C1 segment of cervical spinal cord (tissue), 14 donors: ENCODE results near the gene ACAA2.
A peak's percentile ranks its signal among the peaks of the same experiment; 100 is the strongest.

Experiments
- DNase-seq, 14 donors: peaks; one replicate each; lab custom pipeline; 2025; lab: John Stamatoyannopoulos, UW

Gene ACAA2, protein sequence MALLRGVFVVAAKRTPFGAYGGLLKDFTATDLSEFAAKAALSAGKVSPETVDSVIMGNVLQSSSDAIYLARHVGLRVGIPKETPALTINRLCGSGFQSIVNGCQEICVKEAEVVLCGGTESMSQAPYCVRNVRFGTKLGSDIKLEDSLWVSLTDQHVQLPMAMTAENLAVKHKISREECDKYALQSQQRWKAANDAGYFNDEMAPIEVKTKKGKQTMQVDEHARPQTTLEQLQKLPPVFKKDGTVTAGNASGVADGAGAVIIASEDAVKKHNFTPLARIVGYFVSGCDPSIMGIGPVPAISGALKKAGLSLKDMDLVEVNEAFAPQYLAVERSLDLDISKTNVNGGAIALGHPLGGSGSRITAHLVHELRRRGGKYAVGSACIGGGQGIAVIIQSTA

DNA sequence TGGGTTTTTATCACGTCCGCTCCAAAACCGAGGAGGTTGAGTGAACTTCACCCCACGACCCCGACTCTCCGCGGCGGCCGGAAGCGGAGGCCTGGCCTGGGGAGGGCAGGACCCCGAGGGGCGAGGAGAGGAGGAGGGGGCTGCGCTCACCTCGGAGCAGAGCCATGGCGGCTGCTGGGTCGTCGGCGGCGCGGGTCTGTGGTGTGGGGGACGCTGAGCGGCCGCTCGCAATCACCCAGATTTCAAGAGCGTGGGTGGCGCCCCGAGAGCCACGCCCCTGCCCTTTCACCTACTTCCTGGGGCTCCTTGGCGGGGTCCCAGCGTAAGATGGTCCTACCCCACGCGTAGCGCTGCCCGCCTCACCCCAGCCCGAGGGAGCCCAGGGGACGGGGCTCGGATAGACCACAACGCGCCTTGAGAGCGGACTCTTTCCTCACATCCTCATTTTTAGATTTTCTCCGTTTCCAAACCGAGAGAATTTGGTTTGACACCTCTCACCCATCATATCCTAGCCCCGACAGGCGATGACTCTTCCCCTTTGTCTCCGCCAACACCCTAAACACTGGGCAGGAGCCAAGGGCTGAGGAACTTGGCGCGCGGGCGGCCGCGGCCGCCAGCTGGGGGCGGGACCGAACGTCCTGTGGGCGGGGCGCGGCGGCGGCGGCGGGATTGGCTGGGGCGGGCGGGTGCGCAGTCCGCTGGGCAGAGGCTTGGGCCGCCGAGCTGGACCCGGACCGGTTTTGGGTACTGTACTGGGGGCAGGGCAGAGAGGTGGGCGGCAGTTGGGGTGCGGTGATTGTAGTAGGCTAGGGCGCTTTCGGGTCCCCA, at the start of gene ACAA2:
Gene ACAA2, minus strand, starts transcription at position 215 of the 828 bp plus-strand sequence. Its CDS starts 49 bp downstream, at position 166.
- DNase-seq: peak; percentile 41 to 90 (median 84)

DNA sequence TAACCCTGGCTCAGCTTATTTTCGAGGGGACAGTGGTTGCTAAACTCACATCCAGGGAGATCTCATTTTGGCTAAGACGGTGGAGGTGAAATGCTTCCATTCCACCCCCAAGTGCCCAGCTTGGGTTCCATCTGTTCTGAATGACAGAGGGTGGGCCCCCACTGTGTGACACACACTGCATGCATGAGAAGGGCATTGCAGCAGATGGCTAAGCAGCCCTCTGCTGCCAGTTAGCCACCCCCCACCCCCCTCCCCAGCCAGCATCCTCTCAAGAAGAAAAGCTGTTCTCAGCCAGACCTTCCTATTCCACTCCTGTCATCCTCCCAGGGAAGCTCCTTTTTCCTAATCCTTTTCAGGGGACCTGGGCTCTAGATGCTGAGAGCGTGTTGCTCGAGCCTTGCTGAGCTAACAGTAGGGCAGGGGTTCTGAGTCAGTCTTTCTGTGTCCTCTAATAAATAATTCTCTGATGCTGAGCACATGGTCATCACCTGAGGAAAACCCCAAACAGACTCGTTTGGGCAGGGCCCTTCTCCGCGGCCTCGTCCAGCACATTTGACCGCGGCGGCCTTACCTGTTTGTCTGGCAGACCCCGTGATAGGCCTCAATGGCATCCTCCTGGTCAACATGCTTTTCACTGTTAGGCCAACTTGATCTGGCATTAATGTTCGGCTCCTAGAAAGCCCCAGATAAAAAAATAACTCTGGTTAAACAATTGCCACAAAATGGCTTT, 49.5 kb upstream of the ACAA2 start:
- DNase-seq: peak in 2 of 14 donors; percentile 30 to 93

DNA sequence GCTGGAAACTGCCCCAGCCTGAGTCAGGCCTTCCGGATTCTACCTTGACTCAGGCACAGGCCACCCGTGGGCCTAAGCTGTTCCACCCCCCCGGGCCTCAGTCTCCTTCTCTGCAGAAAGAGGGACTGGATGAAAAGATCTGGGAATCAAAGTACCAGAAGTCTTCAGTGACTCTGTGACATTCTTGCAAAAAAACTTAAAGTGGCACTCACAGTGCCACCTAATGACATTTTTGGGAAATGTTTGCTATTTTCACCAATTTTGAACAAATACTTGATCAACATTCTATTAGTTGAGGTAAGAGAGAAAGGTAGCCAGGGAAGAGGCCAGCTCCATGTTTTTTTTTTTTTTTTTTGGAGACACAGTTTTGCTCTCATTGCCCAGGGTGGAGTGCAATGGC, 48.3 kb upstream of the ACAA2 start:
- no peak for DNase-seq

DNA sequence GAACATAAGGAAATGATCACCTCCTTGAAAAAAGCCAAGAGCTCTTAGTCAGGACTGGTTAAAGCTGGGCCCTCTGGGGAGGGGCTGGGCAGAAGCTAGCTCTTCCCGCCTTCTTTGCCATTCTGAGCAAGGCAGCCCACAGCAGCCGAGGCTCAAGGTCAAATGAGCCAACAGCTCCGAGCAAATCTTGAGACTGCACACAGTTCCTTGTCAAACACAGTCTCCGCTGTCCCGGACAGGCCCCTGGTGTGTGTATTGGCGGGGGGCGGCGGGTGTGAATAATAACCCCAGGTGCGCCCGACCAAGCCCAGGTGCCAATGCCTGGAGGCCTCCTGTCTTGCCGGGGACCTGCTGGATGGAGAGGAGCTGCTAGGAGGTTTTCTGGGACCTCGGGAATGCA, 46.4 kb upstream of the ACAA2 start:
- DNase-seq: no peak

DNA sequence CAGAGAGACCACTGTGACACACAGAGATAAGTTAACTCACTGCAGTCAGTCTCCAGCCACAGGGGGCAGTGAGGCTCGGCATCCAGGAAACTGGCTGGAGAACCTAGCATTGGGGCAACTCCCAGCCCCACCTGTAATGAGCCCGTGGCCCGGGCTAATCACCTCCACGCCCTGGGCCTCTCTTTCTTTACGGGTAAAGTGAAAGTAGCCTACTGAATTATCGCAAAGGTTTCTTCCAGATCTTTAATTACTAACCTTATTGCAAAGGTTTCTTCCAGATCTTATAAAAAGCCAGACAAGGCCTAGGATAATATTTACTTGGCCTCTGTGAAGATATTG, 45.7 kb upstream of the ACAA2 start:
- DNase-seq: no peak

DNA sequence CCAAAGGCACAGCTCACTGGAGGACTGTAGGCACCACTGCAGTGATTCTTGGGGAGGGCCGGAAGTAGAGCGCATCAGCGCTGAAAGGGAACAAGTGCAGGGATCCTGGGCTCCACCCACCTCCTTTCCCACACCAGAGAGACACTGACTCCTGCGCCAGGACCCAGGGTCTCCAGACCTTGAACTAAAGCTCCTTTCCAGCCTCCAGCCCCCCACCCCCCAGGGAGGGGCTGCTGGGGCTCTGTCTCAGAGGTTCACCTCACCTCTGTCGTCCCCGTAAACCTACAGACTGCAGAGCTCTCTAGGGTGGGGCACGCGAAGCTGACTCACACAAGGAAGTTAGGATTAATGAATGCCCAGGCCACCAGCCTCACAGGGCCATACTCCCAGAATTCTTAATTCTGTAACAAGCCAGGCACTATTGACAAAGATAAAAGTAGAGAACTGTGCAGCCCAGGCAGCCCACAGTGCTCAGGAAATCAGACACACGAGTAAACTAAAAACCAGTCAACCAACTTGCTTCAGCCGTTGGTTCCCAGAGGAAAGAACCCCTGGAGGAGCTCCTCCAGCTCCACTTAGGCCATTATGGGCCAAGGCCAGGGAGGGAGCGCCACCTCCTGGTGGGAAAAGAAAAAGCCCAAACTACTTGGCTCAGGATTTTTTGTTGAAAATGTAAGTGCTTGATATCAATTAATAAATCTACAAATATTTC, 45.1 kb upstream of the ACAA2 start:
- DNase-seq: peak in 10 of 14 donors; percentile 8 to 42 (median 24)

DNA sequence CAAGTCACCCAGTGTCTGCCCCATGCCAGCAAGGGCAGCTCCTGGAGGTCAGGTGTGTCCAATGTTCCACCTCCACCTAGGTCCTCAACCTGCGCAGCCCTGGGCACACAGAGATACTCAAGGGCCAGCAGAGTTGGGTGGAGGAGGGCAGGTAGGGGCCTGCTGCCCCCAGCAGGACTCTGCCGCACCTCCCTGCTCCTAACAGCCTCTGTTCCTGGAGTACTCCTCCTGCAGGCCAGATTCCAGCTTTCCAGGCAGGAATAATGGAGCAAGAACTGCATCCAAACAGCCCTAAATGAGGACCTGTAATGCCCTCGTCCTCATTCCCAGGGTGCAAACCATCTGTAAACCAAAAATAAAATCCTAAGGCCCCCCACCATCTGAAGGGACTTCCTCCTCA, 44.4 kb upstream of the ACAA2 start:
- DNase-seq: no peak

DNA sequence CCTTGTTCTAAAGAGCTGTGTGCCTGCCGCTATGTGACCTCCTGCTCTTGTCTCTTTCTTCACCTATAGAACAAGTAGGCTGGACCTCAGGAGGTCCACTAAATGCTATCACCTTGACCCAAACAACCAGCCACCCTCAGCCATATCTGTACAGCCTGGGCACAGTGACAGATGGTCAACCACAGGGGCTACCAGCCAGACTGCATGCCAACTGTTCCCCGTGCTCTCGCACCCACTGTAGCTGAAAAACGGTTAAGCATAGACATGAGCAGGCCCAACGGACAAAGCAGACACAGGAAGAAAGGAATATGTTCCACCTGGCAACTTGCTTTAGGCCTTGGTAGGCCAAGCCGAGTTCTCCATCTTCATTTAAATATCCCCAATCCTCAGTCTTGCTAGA, 43.2 kb upstream of the ACAA2 start:
- DNase-seq: peak in 1 of 14 donors; percentile 65

DNA sequence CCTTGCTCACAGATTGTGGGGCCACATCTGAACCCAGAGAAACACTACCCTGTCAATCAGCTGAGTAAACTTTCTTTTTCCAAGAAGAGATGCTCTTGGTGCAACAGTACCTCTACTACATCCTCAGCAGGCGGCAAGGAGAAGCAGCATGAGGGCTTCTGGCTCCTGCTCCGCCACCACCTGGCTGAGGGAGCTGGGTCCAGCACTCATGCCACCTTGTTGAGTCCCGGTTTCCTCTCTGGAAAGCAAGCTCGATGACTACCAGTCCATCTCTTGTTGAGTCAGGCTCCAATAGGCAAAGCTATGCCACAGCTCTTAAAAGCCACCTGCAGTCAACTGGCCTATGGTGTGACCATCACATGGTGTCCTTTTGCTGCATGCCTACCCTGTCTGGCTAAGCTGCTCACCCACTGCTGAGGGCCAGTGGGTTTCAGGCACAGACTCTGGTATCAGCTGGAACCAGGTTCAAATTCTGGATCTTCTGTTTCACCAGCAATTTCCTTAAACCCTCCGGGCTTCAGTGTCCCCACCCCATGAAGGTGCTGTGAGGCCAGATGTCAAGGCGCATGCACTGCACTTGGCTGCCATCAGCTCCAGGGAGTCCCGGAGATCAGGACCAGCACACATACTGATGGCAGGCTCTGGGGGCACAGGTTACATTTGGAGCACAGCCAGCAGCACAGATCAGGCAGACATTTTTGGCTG, 42.5 kb upstream of the ACAA2 start:
- DNase-seq: peak in 1 of 14 donors; percentile 40

DNA sequence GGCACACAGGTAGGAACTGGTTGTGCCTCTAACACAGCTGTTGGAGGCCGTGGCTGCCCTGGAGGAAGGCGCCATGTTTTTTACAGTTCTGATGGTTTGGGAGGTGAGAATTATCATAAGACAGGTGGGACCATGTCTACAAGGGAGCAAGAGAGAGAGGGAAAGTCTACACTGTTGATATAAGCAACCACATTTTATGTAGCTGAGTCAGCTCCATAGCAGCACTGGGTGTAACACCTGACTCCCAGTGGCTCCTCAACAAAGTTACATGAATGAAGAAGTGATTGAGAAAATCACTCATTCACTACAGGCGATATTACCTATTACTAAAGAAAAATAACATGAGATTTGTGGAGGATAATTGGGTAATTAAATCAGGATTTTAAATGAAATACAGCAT, 41.3 kb upstream of the ACAA2 start:
- no peak for DNase-seq

DNA sequence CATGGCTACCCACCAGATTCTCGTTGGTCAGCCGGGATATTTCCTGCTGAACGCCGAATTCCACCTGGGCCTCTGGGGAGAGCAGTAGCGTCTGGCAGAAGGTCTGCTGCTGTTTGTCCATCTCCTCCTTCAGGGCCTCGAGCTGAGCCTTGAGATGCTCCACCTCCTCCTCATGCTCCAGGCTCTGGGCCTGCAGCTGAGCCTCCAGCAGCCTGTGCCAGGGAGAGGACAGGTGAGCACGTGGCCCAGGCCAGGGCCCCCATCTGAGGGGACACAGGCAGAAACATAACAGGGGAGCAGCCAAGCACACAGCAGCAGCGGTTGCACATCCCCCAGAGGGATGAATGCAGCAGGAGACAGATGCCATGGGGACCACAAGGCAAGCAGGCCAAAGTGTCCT, 40.1 kb upstream of the ACAA2 start:
- DNase-seq: no peak

DNA sequence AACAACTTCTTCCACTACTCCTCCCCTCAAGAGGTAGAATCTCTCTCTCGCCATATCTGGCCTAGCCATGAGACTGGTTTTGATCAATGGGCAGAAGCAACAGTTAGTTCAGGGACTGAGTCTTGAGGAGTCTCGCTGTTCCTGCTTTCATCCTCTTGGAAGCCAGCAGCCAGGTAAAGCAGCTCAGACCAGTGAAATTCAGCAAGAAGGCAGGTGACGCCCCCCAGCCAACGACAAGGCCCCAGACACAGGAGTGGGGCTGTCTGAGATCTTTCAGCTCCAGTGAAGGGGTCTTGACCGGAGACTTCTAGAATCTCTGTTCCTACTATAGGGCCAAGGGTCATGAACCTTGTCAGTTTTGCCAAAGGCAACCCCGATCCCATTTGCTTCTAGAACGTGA, 39.7 kb upstream of the ACAA2 start:
- no peak for DNase-seq

DNA sequence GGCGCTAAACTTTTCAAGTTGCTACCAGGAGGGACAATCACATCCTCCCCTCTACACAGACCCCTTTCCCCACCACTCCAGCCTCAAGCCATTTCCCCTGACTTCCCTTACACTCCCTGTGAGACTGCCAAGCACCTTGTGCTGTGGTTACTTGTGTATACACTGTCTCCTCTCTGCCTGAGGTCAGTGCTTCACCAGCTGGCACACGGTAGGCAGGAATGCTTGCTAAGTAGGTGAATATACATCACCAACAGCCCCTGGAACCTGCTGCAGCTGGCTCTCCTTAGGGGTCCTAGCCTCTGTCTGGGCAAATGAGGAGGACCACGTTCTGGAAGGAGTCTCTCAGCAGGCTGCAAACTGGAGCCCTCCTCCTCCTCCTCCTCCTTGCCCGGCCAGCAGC, 38.3 kb upstream of the ACAA2 start:
- DNase-seq: no peak

DNA sequence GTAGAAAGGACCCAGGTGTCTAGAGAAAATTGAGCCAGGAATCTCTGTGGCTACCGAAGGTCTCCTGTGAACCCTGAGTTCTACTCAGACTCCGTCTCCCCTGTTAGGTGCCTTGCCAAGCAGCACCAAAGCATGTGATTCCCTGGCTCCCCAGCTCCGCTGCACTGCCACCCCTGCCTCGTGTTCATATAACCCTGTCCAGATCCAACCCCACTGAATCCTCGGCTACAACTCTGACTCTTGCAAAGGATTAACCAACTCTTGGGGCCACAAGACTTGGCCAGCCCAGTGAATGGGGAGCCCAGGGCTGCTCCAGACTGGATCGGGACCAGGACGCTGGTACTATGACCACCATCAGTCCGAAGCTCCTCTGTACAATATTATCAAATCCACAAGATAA, 37.3 kb upstream of the ACAA2 start:
- no peak for DNase-seq

DNA sequence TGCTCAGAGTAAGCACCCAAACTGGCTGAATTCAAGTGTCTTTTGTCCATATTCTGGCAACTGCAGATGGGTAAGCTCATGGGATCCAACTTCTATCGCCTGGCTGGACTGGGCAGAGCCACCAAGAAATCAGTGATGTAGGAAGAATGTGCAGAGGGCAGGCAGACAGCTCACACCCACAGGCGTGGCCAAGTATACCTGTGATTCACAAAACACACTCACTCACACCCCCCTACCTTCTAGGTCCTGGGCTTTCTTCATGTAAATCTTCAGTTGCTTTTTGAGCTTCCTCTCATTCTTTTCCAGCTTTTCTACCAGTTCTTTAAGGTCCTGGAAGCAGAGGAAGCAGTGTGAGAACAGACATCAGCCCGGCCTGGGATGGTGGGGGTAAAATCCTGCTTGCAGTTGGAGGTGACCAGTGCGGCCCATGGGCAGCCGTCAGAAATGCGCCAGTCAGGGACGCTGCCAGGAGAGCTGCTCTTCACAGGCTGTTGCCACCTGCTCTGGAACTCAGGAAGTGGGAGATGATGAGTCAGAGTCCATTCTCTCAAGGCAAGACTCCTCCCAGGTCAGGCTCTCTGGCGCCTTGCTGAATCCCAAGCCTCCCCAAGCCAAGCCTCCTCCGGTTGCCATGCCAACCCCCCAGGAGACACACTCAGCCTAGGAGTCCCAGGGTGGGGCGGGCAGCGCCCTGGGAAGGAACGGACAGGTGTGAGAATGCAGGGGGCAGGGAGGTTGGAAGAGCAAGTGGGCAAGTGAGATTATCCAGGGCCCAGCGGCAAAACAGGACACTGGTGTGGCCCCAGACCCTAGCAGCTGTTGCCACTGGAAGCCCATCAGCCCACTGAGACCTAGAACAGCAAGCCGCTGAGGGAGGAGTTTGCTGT, 36.2 kb upstream of the ACAA2 start:
- DNase-seq: peak in 2 of 14 donors; percentile 53 to 58

DNA sequence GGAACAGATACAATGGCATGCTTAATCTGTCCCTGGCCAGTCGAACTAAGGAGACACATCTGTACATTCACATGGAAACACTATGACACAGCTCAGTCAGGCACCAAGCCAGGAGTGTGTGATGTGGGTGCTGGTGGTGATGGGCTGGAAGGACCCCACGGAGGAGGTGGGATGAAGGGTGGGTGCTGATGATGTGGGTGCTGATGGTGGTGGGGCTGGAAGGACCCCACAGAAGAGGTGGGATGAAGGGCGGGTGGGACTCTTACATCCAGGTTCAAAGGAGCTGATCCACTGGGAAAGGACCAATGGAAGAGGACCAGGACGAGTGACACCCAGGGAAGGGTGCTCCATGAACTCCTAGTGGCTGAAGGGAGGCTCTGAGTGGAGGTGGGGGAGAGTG, 34.8 kb upstream of the ACAA2 start:
- no peak for DNase-seq

DNA sequence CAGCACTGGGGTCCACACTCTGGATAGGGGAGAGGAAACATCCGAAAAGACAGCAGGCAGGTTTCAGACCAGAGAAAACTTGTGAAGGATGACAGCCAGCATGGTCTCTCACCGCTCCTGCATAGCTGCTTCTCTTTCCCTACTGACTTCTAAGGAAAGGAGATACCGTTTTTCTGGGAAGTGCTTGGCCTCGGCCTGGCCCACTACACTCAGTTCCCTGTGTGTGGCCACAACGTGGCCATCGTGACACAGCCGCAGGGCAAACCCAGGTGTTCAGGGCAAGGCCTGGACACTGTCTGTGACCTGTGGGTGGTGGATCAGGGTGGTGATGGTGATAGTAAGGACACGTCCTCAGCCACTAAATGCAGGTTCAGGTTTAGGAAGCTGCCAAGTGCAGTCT, 34.2 kb upstream of the ACAA2 start:
- DNase-seq: no peak

DNA sequence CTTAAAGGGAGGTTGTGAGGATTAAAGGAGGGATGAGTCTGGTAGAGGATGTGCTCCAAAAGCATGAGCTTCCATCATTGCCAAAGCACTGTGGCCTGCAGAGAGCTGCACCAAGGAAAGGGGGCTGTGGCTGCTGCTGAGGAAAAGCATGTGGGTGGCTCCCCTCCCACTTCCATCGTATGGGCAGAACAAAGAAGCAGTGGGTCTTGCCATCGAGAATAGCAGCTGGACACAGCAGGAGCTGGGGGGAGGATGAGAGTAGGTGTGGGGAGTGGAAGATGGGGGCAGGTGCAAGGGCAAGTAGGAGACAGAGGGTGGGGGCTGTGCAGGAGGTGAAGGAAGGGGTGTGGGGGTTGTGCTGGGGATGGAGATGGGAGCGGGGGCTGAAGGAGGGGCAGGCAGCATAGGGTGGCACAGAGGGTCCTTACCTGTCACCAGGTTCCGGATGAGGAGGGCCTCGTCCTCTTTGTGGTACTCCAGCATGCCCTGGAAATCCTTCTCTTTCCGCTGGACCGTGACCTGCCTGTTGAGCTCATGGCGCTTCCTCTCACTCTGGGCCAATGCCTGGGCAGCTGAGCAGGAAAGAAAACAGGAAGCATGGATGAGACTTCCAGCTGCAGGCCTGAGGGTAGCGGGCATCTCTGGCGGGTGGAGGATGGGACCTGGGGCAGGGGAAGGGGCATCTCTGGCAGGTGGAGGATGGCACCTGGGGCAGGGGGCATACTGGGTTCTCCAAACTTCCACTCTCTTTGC, 33.6 kb upstream of the ACAA2 start:
- DNase-seq: no peak

DNA sequence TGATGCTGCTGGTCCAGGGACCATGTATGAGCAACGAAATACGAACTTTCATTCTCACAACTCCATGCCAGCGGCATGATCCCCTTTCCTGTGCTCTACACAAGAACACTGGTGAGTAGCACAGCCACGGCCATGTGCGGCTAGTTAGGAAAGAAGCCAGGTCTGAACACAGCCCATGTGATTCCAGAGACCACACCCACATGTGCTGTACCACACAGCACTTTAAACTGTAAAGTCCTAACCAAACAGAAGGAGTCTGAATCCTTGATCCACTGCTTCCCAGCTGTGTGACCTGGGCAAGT, 33.0 kb upstream of the ACAA2 start:
- no peak for DNase-seq
